C4-2B (cell line): Measurements from ENCODE around the gene AKR1B1.

Experiments
- ZFX ChIP-seq: fragments of 450-650 bp; IDR thresholded peaks from 2 replicates; pipeline ENCODE4 v1.6.1; 2017
- TF ChIP-seq, protein P1 (sequence below): fragments of 450-650 bp; conservative IDR thresholded peaks from 2 replicates; pipeline ENCODE4 v1.5.1; 2017; ENCODE audit warnings: mild to moderate bottlenecking

DNA sequence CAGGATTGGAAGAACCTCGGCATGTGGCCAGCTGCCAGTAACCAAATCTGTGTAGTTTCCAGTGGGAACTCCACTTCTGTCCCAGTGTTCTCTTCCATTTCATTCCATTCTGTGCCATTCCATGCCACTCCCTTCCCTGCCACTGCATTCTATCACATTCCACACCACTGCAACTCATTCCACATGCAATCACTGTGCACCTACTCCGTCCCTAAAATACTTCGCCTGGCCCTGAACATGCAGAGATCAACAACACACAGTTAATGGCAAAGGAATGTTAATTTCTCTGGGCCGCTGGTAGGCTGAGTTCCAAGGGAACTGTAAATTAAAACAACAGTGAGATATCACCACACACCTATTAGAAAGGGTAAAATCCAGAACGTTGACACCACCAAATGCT lies 64.8 kb downstream of the AKR1B1 start:
- TF ChIP-seq, protein P1, sequence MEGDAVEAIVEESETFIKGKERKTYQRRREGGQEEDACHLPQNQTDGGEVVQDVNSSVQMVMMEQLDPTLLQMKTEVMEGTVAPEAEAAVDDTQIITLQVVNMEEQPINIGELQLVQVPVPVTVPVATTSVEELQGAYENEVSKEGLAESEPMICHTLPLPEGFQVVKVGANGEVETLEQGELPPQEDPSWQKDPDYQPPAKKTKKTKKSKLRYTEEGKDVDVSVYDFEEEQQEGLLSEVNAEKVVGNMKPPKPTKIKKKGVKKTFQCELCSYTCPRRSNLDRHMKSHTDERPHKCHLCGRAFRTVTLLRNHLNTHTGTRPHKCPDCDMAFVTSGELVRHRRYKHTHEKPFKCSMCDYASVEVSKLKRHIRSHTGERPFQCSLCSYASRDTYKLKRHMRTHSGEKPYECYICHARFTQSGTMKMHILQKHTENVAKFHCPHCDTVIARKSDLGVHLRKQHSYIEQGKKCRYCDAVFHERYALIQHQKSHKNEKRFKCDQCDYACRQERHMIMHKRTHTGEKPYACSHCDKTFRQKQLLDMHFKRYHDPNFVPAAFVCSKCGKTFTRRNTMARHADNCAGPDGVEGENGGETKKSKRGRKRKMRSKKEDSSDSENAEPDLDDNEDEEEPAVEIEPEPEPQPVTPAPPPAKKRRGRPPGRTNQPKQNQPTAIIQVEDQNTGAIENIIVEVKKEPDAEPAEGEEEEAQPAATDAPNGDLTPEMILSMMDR: no peak
- no peak for TF ChIP-seq ZFX
